Skin epidermis (tissue), 12 donors: ENCODE data around the gene SLC13A2.

Experiments
- H3K27ac ChIP-seq, 21 experiments: fragments of 200-600 bp; sonication (generic) in 11 of 21; one replicate each; pipeline ENCODE4 v1.5.0; 2020; ENCODE audit warnings: mild to moderate bottlenecking in 3 of 21, inconsistent platforms in 2 of 21, moderate library complexity in 2 of 21
- H3K4me3 ChIP-seq, 7 experiments: fragments of 200-600 bp; sonication (generic) in 2 of 7; one replicate each; pipeline ENCODE4 v1.5.0; 2020; ENCODE audit warnings: inconsistent platforms in 2 of 7, mild to moderate bottlenecking in 2 of 7, moderate library complexity in 1 of 7

SLC13A2 gene

DNA sequence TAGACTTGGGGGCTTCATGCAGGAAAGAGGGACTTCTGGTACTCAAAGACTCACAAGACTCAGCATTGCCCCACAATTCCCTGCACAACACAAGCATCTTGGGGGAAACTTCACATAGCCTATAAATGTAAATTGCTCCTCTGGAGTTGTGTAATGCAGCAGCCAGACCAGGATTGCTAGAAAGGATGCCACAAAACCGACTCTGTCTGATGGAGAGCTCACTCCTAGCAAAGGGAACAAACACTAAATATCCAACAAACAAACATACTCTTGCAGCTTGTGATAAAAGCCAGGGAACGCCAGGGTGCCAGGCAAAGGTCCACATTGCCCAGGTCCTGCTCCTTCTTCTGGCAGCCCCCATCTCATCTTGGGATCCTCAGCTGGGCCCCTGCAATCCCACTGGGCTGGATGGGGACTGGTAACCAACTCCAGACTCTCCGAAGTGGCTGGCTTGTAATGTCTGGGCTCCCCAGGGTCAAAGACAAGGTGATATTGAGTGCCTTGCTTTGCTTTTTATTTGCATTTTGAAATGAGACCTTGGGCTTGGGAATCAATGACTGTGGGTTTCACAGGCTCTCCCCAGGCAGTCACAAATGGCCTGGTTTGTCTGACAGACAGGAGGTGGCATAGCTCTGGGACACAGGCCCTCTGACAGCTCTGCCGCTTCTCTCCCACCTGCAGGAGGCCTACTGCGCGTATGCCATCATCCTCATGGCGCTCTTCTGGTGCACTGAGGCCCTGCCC lies 15.3 kb downstream of the SLC13A2 start:
- no peak overlapping the region for H3K4me3 ChIP-seq
- no peak overlapping the region for H3K27ac ChIP-seq

DNA sequence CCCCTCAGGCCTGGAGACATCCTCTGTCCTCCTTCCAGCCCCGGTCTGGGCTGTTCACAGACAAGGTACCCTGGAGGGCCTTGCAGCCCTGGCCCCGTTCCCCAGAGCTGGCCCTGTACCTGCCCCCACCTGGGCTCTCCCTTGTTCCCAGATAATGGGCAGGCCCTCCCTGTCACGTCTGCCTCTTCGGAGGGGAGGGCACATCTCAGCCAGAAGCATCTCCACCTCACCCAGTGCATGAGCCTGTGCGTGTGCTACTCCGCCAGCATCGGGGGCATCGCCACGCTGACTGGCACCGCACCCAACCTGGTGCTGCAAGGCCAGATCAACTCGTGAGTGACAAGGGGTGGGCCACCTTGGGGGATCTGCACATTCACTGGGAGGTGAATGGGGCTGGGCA lies 17.8 kb downstream of the SLC13A2 start:
- Histone ChIP-seq H3K27ac (no peak overlapping the region), H3K4me3 (no peak overlapping the region)

DNA sequence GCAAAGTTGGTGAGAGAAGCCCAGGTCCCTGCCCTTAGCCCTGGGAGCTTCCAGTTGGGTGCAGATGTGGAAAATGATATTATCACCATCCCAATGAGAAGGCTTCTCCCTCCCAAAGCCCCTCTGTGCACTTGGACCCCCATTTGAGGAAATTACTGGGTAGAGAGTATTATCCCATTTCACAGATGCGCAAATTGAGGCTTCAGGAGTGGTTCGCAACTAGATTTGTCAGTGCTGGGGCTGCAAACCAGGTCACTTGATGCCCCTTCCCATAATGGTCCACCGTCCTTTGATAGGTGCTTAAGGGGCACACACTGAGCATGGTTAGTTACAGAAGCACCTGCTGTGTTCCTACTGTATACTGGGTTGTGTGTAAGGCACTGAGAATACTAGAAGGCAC lies 18.4 kb downstream of the SLC13A2 start:
- Histone ChIP-seq H3K4me3 (no peak overlapping the region), H3K27ac (peak overlapping the region in 2 of 21 experiments; percentile 22 to 61)

DNA sequence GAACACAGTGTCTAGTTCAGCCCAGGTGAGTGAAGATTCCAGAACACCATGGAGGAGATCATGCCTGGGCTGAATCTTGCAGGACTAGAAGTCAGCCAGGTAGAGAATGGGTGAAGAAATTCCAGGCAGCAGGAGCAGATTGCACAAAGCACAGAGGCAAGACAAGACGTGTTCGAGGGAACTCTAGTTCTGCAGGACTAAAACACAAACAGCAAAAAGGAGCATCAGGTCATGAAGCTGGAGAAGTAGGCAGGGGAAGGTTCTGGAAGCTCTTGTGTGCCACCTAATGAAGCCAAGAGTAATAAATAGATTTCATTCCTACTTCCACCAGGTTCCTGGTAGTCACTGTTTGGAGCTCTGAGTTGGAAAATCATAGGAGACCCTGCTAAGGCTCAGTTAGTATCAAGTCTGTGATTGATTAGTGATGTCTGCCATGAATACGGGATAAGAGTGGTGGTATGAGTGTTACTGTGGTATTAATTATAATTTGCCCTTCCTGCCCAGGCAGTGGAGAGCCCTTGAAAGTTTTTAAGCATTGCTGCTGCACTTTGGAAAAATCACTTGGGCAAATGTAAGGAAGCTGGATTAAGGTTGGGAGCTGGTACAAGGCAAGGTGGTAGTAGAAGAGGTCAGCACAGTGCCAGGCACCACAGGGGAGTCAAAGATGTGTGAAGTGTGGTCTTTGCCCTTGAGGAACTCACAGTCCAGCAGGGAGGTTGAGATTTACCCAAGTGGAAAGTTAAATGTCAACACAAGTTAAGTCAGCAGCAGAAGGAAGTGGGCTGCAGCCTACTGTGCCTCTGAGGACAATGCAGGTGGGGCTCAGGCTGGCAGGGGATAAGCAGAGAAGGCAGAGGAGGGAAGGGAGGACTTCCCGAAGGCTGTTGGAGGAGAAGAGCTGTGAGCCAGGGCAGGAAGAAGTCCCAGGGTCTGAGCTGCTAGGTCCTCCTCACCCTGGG lies 19.2 kb downstream of the SLC13A2 start:
- peak overlapping the region in 2 of 21 experiments; percentile 22 to 61 for H3K27ac ChIP-seq
- no peak overlapping the region for H3K4me3 ChIP-seq

DNA sequence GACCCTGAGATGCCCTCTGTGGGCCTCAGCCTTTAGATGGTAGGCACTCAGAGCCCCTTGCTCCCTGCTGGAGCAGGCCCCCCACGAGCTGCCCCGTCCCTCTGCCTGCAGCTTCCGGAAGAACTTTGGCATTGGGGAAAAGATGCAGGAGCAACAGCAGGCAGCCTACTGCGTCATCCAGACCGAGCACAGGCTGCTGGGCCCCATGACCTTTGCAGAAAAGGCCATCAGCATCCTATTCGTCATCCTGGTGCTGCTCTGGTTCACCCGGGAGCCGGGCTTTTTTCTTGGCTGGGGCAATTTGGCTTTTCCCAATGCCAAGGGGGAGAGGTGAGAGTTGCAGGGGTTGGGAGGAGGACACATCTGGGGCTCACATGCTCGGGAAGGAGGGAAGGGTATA lies 20.0 kb downstream of the SLC13A2 start:
- H3K27ac ChIP-seq: no peak overlapping the region
- no peak overlapping the region for H3K4me3 ChIP-seq

DNA sequence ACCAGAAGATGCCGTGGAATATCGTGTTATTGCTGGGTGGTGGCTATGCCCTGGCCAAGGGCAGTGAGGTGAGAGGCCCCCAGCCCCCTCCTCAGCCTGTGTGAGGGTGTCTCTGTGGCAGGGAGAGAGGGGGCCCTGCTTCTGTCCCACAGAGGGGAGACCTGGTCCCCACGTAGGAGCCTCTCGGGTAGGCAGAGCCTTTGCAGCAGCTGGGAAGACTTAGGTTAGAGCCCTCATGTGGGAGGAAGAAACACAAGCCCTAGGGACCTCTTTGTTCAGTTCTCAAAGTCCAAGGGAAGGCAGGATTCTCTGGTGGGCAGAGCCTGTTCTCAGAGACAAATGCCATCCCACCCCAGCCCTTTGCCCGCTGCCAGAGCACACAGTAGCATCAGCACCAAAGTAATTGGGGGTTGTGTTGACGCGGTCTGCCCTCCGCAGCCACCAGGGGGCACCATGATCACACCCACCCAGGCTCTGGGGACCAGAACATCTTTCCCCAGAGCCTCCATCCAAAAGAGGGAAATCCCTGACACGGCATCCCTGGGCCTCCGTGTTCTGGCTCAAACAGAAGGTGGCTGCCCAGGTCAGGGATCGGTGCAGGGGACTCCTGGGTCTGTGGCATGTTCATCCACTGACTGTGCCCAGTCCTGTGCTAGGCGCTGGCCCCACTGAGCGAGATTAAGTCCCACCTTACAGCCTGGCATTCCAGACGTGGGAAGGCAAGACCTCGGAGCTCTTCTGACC lies 21.2 kb downstream of the SLC13A2 start:
- Histone ChIP-seq H3K27ac (no peak overlapping the region), H3K4me3 (no peak overlapping the region)

DNA sequence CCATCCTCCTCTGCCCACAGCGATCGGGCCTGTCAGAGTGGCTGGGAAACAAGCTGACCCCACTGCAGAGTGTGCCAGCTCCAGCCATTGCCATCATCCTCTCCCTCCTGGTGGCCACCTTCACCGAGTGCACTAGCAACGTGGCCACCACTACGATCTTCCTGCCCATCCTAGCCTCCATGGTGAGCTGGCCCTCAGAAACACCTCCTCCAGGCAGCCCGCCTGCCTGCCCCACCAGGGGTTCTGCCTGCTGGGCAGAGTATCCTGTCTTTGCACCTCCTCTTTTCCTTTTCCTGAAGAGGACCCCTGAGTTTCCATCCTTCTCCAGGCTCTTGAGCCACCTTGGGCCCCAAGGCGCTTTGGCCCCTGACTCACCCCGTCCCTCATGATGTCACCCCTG lies 22.2 kb downstream of the SLC13A2 start:
- Histone ChIP-seq H3K27ac (no peak overlapping the region), H3K4me3 (no peak overlapping the region)

DNA sequence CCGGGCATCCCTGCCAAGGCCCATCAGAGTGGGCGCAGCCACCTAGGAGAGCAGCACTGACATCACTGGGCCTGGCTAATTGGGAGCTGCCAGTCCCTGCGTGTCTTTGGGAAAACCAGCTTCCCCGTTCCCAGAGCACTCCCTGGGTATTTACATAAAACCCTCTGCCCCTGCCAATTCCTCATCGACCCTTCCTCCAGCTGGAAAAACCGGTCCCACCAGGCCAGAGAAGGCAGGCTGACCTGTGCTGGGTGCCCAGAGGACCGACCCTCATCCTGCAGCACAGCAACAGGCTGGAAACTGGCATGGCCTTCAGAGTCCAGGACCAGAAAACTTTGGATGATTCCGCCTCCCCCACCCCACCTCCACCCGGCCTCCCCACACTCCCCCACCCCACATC lies 24.5 kb downstream of the SLC13A2 start:
- Histone ChIP-seq H3K4me3 (no peak overlapping the region), H3K27ac (peak overlapping the region in 6 of 21 experiments; percentile 29 to 77 (median 56))

DNA sequence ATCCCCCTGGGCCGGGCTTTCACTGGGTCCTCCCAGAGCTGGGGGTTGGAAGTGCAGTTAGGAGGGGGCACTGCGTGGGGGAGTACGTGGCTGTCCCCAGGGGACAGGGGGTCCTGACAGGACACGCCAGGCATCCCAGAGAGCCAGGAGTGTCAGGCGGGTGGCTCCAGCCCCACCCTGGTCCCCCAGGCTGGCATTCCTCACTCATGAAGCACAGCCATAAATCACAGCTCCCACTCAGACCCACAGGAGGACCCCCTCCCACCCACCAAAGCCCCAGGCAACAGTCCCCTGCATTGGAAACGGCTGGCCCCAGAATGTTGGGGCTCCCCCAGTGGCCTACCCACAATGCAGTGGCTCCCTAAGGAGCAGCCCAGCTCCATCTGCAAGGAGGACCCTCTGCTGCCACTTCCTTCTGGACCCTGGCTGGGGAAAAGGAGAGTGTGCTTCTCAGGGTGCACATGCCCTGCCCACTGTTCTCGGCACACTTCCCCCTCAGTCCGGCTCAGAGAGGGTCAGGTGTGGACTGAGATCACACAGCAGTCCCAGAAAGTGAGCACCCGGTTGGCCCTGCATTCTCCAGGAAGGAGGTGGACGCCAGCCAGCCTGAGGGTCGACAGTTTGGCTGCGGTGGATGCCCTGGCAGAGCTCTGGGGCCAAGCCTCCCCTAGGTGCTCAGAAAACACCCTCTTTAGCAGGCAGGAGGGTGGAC lies 25.4 kb downstream of the SLC13A2 start:
- H3K4me3 ChIP-seq: no peak overlapping the region
- H3K27ac ChIP-seq: peak overlapping the region in 3 of 21 experiments; percentile 40 to 77 (median 57)

DNA sequence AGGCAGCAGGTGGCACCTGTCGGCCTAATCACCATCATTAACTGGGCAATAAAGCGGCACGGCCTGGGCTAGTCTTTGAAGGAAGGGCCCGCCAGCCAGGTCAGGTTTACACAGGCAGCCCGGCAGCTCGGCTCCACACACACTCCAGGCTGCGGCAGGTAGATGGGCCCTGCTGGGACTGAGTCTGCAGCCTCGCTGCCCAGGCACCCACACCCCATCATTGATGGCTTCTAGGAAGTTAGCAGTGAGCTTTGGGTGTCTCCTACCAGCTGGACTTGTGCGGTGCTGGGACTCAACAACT lies 25.9 kb downstream of the SLC13A2 start:
- Histone ChIP-seq H3K27ac (peak overlapping the region in 2 of 21 experiments; percentile 10 to 57), H3K4me3 (no peak overlapping the region)

DNA sequence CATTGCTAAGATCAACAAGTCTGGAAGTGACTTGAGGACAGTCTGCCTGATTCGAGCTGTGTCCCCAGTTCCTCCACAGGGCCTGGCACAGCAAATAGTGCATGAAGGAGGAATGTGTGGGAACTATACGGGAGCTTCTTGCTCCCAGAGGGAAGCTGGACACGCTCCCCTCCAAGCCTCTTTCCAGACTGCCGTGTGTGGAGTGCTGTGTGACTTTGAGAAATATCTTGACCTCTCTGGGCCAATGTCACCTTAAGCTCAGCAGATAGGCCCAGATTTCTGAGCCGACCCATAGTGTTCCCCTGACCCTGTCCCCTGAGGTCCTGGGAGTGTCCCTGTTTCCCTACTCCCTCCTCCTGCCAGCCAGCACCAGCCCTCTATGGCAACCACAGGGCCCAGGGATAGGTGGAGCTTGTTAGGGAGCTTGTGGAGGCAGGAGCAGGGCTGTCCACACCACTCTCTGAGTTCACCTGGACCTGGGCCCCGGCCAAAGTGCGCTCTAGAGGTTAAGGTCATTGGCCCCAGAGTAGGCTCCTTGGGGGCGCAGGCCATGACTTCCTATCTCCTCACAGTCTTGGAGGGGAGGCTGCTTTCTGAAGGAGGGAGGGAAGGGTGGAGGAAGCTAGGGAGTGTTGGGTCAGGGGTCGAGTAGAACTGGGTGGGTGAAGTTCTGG lies 26.4 kb downstream of the SLC13A2 start:
- Histone ChIP-seq H3K27ac (peak overlapping the region in 1 of 21 experiments; percentile 10), H3K4me3 (no peak overlapping the region)

DNA sequence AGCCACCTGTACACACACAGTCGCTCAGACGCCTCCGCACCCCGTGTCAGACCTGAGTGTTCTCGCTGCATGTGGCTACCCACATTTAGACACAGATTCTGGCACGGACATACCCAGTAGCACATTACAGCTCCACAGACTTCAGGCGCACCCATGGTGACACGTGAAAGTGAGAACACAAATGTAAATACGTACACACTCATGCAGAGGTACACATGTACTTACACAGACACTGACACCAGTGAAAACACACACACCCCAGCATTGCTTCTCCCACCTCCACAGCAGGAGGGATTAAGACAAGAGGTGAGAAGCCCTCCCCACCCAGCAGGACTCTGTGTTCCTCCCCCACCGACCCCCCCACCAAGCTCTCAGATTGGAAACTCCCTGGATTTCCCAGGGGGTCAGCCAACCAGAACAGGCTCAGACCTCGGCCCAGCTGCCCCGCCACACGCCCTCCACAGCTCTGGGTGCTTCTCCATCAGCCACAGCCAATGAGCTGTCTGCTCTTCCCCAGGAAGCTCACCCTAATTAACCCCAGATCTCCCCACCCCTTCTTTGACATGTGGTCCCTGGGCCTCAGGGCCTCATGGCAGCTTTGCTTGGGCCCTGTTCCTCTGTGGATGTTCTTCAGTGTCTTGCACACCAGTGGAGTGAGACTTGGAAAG lies 27.4 kb downstream of the SLC13A2 start:
- Histone ChIP-seq H3K4me3 (no peak overlapping the region), H3K27ac (peak overlapping the region in 4 of 21 experiments; percentile 43 to 56 (median 50))

DNA sequence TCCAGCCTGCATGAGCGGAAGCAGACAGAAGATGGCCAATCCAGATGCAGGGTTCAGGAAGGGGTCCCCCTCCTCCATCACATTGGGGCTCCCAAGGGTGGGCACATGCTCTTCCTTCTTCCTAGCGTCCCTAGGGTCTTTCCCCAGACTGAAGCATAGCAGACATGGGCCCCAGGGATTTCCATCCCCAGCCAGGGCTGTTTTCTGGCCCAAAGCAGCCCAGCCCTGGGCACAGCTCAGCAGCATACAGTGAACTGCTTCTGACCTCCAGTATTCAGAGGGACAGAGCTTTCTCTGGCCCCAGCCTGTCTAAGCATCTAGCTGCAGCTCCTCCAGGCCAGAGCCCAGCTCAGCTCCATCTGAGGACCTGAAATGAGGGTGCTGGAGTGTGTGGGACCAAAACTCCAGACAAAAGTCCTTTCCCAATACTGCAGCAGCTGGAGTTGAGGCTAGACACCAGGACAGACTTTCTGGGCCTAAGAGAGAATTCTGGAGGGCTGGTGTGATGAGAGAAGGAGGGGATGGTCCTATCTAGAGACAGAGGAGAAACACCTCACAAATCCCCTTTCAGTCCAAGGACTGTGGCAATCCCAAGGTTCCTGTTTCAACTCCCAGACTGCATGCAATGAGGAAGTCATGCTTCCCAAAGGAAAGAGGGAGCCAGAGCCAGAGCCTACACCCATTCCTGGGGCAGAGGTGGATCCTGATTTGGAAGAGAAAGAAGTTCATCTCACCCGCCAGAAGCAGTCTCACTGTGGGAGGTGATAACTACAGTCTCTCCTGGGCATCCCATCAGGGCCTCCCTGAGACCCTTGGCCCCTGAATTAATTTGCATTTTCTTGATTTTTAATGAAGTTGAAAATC lies 28.2 kb downstream of the SLC13A2 start:
- no peak overlapping the region for H3K4me3 ChIP-seq
- peak overlapping the region in 11 of 21 experiments; percentile 2 to 65 (median 43) for H3K27ac ChIP-seq

DNA sequence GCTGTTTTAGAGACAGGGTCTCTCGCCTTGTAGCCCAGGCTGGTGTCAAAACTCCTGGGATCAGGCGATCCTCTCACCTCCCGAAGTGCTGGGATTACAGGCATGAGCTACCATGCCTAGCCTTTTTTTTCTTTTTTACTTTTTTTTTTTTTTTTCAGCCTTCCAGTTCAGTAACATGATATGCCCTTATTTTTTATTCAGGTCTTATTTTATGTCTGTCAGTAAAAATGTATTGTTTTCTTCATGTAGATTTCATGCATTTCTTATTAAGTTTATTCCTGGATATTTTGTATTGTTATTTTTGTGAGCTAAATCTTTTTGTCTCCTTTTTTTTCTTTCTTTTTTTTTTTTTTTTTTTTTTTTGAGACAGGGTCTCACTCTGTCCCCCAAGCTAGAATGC lies 30.0 kb downstream of the SLC13A2 start:
- Histone ChIP-seq H3K4me3 (no peak overlapping the region), H3K27ac (no peak overlapping the region)

DNA sequence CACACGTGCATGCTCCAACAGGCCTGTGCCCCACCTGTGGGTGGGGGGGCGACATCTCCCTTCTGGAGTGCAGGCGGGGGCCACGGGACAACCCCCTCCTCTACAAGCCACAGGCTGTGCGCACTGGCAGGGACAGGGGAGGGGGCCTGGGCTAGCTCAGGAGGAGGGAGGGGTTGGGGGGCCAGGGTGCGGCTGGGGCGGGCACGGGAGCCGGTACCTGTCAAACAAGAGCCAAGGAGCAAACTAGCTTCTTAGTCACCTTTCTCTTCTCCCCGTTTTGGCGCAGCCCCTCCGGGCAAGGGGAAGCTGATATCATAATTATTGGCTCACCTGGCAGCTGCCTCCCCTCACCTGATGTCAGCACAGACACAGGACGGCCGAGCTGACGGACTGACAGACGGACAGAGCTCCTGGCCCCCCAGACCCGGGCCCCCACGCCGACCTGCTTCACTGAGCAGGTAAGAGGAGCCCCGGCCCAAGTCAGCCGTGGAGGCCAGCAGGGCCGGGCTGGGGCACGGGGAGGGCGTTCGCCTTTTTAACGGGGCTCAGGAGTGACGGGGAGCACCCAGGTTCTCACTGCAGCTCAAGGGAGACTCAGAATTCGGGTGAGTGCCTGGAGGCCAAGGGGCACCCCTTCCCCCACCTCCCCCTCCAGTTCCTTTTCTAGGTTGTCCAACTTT lies 32.7 kb downstream of the SLC13A2 start, which contains the start of gene FOXN1:
TSS of gene FOXN1 (plus strand) at position 363 of the 680 bp plus-strand sequence. CDS start 17,622 bp downstream, outside the sequence.
- Histone ChIP-seq H3K27ac (peak within 1 kb of the TSS in 19 of 21 experiments; percentile 17 to 86 (median 65)), H3K4me3 (peak within 1 kb of the TSS; percentile 13 to 42 (median 23))

DNA sequence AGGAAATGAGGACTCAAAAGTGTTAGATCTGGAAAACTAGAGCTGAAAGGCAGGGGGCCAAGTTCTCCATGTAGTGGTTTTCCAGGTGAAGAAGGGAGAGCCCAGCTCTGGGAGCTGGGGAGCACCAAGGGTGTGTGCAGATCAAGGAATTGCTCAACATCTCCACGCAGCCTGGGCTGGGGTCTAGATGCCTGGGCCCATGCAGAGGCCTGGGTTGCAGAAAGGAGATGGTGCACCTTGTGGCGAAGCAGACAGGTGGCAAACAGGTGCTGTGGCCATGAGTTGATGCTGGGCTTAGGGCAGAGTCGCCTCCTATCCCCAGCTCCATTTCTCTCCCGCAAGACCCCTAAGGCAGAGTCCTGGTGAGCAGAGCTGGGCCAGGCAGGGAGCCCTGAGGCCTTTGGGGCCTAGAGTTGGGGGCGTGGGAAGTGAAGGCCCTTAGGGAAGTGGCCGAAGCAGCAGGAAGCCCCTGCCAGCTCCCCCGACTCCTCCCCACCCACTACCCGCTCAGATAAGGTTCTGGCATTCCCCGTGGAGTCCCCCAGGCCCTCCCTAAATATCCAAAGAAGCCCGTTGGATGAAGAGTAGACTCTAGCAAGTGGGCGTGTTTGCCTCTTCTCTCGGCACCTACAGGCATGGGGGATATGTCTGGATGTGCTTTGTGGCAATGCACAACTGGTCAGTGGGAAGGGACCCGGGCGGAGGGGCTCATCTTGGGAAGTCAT lies 33.5 kb downstream of the SLC13A2 start:
- peak overlapping the region in 18 of 21 experiments; percentile 17 to 86 (median 66) for H3K27ac ChIP-seq
- H3K4me3 ChIP-seq: peak overlapping the region; percentile 13 to 42 (median 23)
